ENCODE data around the gene GMDS. TPM values are rescaled to one million over a fixed set of nuclear protein-coding genes. Genes with fewer than 3 reads are reported as not detected.

GMDS gene
- total RNA-seq, 1 experiment from 2014 or later, result 27.6 TPM

GRCh38 chr6:1952740-1953360, 292.6 kb downstream of the GMDS start:
- Histone ChIP-seq H3K14ac (ENCODE audit: insufficient read depth, low read length) (no peak overlapping the region), H3K79me2 (ENCODE audit: insufficient read depth, low read length) (no peaks in the 10 kb centered on the region), H3T11ph (ENCODE audit: low read length) (no peak overlapping the region), H3K9ac (ENCODE audit: extremely low read depth, insufficient read length, low read length) (no peak overlapping the region), H3K23ac (ENCODE audit: insufficient read length, low read depth, low read length) (no peak overlapping the region), H3K4me1 (ENCODE audit: insufficient read depth, low read length) (no peaks in the 10 kb centered on the region), H4K20me1 (ENCODE audit: control insufficient read depth, insufficient read depth, insufficient read length) (no peaks in the 10 kb centered on the region), H2AK5ac (ENCODE audit: insufficient read length, low read length) (no peak overlapping the region), H3K79me1 (ENCODE audit: insufficient read depth, low read depth, low read length, poor library complexity, severe bottlenecking) (no peaks in the 10 kb centered on the region), H3K9me3 (ENCODE audit: control insufficient read depth, low read depth, low read length) (no peaks in the 10 kb centered on the region), H2BK12ac (ENCODE audit: insufficient read length, low read depth, low read length) (no peak overlapping the region), H2BK5ac (ENCODE audit: insufficient read length, low read length) (no peak overlapping the region), H2BK120ac (ENCODE audit: low read depth, low read length, poor library complexity, severe bottlenecking) (no peak overlapping the region), H3K27ac (ENCODE audit: insufficient read length, low read depth, low read length) (no peak overlapping the region), H2BK15ac (ENCODE audit: low read depth, low read length) (no peak overlapping the region), H3K4ac (ENCODE audit: low read depth, low read length) (no peak overlapping the region), H3K27me3 (ENCODE audit: insufficient read depth, low read length) (no peaks in the 10 kb centered on the region), H4K91ac (ENCODE audit: insufficient read length, low read depth, low read length) (no peak overlapping the region), H4K8ac (replicated peaks; ENCODE audit: insufficient read length, low read depth, low read length) (no peak overlapping the region), H3K56ac (ENCODE audit: insufficient read length, low read depth, low read length) (no peak overlapping the region), H3K18ac (ENCODE audit: insufficient read length, low read depth, low read length) (no peak overlapping the region), H2AFZ (ENCODE audit: low read length) (no peak overlapping the region), H3K4me2 (ENCODE audit: insufficient read depth, insufficient read length, low read length) (no peak overlapping the region), H2BK20ac (ENCODE audit: low read depth, low read length, poor library complexity, severe bottlenecking) (no peak overlapping the region), H4K5ac (ENCODE audit: insufficient read length, low read depth, low read length) (no peak overlapping the region), H3K23me2 (ENCODE audit: insufficient read length, low read depth, low read length, poor library complexity, severe bottlenecking) (no peaks in the 10 kb centered on the region)
- Mint-ChIP-seq H3K9me3 (no peaks in the 10 kb centered on the region), H3K4me1 (no peaks in the 10 kb centered on the region), H3K27ac (0 out of 7 replicates have a peak overlapping the region, but pooled peaks of 1 of the 3 experiments have one; percentile 20), H3K27me3 (ENCODE audit: low read depth) (no peaks in the 10 kb centered on the region), H3K4me3 (no peak overlapping the region), H3K36me3 (ENCODE audit: insufficient read depth in 1 of 3, low read depth in 3 of 3) (no peaks in the 10 kb centered on the region)
- no peak for TF ChIP-seq CTCF (conservative IDR thresholded peaks at IDR 0.05)
- no peak for DNase-seq
- WGBS (ENCODE audit: extremely low coverage, insufficient read length, low lambda C conversion rate), result no CpG with 5 or more reads among the region's 14 CpGs
